A204.1 (cell line): ENCODE data around the gene AP5M1.
A peak's percentile ranks its signal among the peaks of the same experiment; 100 is the strongest.
"Not testable (repeated sequence)": the region's sequence is repeated elsewhere in the genome, so short reads cannot be mapped to it uniquely, and the experiment has no call there.

ENCODE experiments used
- FAIRE-seq: peaks from 2 replicates; lab custom pipeline; 2012; peaks lifted over from hg19 to GRCh38; lab: Jason Lieb, UNC

Gene AP5M1

GRCh38 chr14:57291692-57292647 is 23.2 kb downstream of the AP5M1 start:
- FAIRE-seq, result no peak

- peak; percentile 97 for FAIRE-seq
These were observed 25.4 kb downstream of the AP5M1 start for GRCh38 chr14:57293866-57294837.

GRCh38 chr14:57295239-57295638 is 26.5 kb downstream of the AP5M1 start:
- FAIRE-seq, result no peak

DNA sequence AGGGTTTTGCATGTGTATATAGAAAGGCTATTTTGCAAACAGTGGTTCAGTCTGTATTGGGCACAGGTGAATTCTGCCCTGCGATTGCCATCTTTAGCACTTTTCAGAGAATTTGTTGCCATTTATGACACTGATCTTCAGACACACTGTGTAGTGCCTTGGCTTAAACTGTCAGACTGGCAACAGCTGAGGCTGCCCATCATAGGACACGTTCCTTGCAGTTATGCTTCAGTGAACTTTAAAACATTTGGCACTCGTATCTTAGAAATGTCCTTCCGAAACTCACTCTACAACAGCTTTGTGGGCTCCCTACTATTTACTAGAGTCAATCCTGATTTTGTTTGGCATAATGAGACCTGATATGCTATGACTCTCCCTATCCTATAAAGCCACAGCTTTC is 29.1 kb downstream of the AP5M1 start:
- FAIRE-seq, result no peak

DNA sequence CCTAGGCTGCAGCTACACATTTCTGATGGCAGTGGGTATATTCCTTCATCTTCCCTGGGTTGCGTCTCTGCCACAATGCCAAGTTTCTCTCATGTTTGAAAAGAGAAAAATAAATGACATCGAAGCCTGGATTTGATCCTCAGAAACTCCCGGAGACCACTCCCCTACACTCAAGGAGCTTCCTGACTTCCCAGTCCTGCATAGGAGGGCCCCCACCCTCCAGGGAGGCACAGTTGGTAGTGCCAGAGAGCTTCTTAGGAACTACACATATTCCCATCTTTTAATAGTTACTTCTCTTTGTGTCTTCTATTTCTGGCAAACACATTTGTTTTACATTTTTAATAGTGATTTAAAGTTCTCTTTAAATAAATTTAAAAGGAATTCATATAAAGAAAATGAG is 30.7 kb downstream of the AP5M1 start:
- no peak for FAIRE-seq

GRCh38 chr14:57302883-57303282 is 34.1 kb downstream of the AP5M1 start:
- no peak for FAIRE-seq

- FAIRE-seq, result no peak
These were observed 45.8 kb downstream of the AP5M1 start for GRCh38 chr14:57314396-57315089.

DNA sequence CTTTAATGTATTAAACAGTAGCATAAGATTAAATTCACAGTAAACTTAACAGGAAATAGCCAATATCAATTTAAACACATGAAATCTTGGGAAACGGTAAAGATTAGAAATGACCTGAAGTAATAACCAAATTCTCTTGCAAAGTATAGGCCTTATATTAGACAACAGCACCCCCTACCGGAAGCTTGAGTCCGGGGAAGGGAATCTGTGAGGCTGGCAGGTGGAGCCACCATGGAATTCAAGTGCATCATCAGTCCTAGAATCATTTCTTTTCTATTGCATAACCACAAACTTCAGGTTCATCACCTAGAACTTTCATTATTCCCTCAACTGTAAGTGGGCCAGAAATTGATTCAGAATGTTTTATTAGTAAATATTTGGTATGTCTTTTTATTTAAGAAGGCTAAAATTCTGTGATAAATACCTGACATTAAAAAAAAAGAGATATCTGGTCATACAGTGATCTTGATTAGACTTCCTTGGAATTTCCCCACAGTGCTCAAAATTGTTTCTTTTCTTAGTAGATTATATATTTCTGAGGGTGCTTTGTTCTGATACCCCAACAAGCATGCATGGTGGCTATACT is 48.6 kb downstream of the AP5M1 start:
- peak; percentile 95 for FAIRE-seq

GRCh38 chr14:57319636-57320192 is 50.9 kb downstream of the AP5M1 start:
- FAIRE-seq, result no peak

DNA sequence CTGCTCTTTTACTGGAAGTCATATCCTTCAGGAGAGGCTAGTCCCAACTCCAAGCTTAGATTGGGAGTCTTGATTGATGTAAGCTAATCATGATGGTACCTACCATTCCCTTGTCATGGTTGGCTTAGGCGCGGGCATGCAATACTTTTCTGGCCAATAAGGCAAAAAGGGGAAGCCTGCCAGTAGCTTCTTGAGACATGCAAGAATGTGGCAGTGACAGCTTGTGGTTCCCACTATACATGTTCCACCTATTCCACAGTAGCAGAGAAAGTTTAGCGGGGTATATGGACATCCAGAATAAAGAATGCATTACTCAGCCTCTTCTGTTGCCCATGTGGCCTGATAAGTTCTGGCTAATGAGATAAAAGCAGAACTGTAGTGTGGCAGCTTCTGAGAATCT is 55.0 kb downstream of the AP5M1 start:
- FAIRE-seq, result no peak

DNA sequence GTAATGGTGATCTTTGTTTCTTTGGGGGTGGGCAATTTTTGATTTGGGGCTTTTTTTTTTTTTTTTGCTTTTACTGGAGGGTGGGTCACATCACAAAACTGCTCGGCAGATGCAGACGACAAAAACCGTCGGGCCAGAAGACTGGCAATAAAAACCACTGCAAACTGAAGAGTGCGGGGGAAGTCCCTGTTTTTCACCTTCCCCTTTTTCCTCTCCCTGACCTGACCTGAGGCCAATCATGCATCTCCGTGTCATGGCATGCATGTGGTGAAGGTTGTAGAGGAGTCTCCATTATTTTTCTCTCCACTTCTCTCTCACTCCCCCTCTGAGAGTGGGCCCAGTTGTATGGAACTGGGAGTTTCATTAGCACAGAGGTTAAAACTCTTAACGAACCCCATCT is 57.5 kb downstream of the AP5M1 start:
- no peak for FAIRE-seq

- no peak for FAIRE-seq
These were observed 61.1 kb downstream of the AP5M1 start for GRCh38 chr14:57329833-57330232.

GRCh38 chr14:57332475-57332874 is 63.7 kb downstream of the AP5M1 start:
- FAIRE-seq, result not testable (repeated sequence)

DNA sequence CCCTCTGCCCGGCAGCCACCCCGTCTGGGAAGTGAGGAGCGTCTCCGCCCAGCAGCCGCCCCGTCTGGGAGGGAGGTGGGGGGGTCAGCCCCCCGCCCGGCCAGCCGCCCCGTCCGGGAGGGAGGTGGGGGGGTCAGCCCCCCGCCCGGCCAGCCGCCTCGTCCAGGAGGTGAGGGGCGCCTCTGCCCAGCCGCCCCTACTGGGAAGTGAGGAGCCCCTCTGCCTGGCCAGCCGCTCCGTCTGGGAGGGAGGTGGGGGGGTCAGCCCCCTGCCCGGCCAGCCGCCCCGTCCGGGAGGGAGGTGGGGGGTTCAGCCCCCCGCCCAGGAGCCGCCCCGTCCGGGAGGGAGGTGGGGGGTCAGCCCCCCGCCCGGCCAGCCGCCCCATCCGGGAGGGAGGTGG is 65.0 kb downstream of the AP5M1 start:
- not testable (repeated sequence) for FAIRE-seq

DNA sequence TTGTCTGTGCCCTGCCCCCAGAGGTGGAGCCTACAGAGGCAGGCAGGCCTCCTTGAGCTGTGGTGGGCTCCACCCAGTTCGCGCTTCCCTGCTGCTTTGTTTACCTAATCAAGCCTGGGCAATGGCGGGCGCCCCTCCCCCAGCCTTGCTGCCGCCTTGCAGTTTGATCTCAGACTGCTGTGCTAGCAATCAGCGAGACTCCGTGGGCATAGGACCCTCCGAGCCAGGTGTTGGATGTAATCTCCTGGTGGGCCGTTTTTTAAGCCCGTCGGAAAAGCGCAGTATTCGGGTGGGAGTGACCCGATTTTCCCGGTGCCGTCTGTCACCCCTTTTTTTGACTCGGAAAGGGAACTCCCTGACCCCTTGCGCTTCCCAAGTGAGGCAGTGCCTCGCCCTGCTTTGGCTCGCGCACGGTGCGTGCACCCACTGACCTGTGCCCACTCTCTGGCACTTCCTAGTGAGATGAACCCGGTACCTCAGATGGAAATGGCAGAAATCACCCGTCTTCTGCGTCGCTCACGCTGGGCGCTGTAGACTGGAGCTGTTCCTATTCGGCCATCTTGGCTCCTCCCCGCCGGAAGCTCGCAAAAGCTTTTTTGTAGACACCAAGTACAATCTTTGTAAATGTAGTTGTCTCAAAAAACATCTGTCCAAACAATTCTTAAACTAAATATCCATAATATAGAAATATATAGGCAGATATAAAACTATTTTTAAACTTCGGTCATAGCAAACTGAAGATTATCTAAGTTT is 75.0 kb downstream of the AP5M1 start:
- not testable (repeated sequence) for FAIRE-seq

GRCh38 chr14:57345106-57345505 is 76.3 kb downstream of the AP5M1 start:
- no peak for FAIRE-seq

GRCh38 chr14:57346741-57347140 is 78.0 kb downstream of the AP5M1 start:
- no peak for FAIRE-seq
